H1 (cell line): ENCODE data around the gene LRRTM4. TPM values are rescaled to one million over a fixed set of nuclear protein-coding genes. Genes with fewer than 3 reads are reported as not detected.

Experiments used
- CTCF ChIA-PET: fragments of 300-600 bp; sonication (Branson Sonifier 250); formaldehyde crosslinking; loops from one replicate; lab custom pipeline; 2021; ENCODE audit not compliant: partially characterized antibody; lab: Charles Lee
- POLR2A ChIA-PET: fragments of 300-600 bp; sonication (Branson Sonifier 250); formaldehyde crosslinking; loops from one replicate; lab custom pipeline; 2021; ENCODE audit warnings: inconsistent platforms; ENCODE audit not compliant: partially characterized antibody; lab: Charles Lee
- DNase-seq, 2 experiments: peaks; one replicate each; pipeline versions ENCODE4 v3.0.0 to v3.0.0-alpha.2; 2010 to 2022; ENCODE audit warnings: low spot score in 2 of 2, low read depth in 1 of 2, mixed read lengths in 1 of 2
- FAIRE-seq: peaks from 2 replicates; lab custom pipeline; 2011; peaks lifted over from hg19 to GRCh38; lab: Jason Lieb, UNC
- H2AFZ ChIP-seq: 2 replicates; pipeline ENCODE4 v1.8.1; 2012; ENCODE audit warnings: low read length, inconsistent platforms
- H2AK5ac ChIP-seq: 2 replicates; pipeline ENCODE4 v1.6.1; 2013; ENCODE audit warnings: low read depth, low read length
- H2BK120ac ChIP-seq: replicated peaks from 2 replicates; pipeline ENCODE3; 2013; ENCODE audit warnings: low read depth, low read length, inconsistent platforms
- H2BK12ac ChIP-seq: 2 replicates; pipeline ENCODE4 v1.6.1; 2013; ENCODE audit warnings: low read depth, low read length
- H2BK15ac ChIP-seq: 2 replicates; pipeline ENCODE4 v1.6.1; 2013; ENCODE audit warnings: low read length
- H2BK20ac ChIP-seq: 2 replicates; pipeline ENCODE4 v1.6.1; 2013; ENCODE audit warnings: low read length
- H2BK5ac ChIP-seq: 2 replicates; pipeline ENCODE4 v1.6.1; 2013; ENCODE audit warnings: low read depth, low read length
- H3K14ac ChIP-seq: 2 replicates; pipeline ENCODE4 v1.6.1; 2013; ENCODE audit warnings: inconsistent platforms; ENCODE audit not compliant: insufficient read length
- H3K18ac ChIP-seq: 2 replicates; pipeline ENCODE4 v1.6.1; 2013; ENCODE audit warnings: low read length; ENCODE audit errors: extremely low read depth
- H3K23ac ChIP-seq: 2 replicates; pipeline ENCODE4 v1.6.1; 2013; ENCODE audit warnings: inconsistent platforms; ENCODE audit not compliant: insufficient read length
- H3K23me2 ChIP-seq: 2 replicates; pipeline ENCODE4 v1.6.1; 2013; ENCODE audit warnings: low read depth, low read length
- H3K27ac ChIP-seq: 2 replicates; pipeline ENCODE4 v1.6.1; 2011; ENCODE audit warnings: low read depth, low read length, inconsistent platforms
- H3K27me3 ChIP-seq, 4 experiments: replicated peaks in 1 of 4; 1 replicate in 1 of 4; 2 replicates in 3 of 4; pipeline versions ENCODE4 v1.6.1 to v1.8.1; 2011 to 2013; ENCODE audit warnings: low read length in 3 of 4, mild to moderate bottlenecking in 3 of 4, inconsistent platforms in 2 of 4, mixed read lengths in 2 of 4, moderate library complexity in 1 of 4; ENCODE audit not compliant: control insufficient read depth in 3 of 4, insufficient read depth in 3 of 4; ENCODE audit errors: extremely low read depth in 1 of 4
- H3K36me3 ChIP-seq, 4 experiments: 2 replicates each; pipeline versions ENCODE4 v1.6.1 to v1.8.1; 2011 to 2013; ENCODE audit warnings: mild to moderate bottlenecking in 4 of 4, low read length in 3 of 4, moderate library complexity in 2 of 4, control low read depth in 1 of 4, inconsistent platforms in 1 of 4; ENCODE audit not compliant: insufficient read depth in 4 of 4, control insufficient read depth in 2 of 4
- H3K4ac ChIP-seq: replicated peaks from 2 replicates; pipeline ENCODE3; 2013; ENCODE audit warnings: low read length, low read depth, mixed read lengths, inconsistent platforms; ENCODE audit not compliant: insufficient read length
- H3K4me1 ChIP-seq, 4 experiments: replicated peaks in 1 of 4; 1 replicate in 1 of 4; 2 replicates in 3 of 4; pipeline versions ENCODE4 v1.6.1 to v1.8.1; 2011 to 2013; ENCODE audit warnings: low read length in 3 of 4, inconsistent platforms in 2 of 4, mixed read lengths in 1 of 4; ENCODE audit not compliant: insufficient read depth in 4 of 4, control insufficient read depth in 3 of 4
- H3K4me2 ChIP-seq, 2 experiments: 2 replicates each; pipeline versions ENCODE4 v1.6.1 to v1.8.1; 2011 to 2013; ENCODE audit warnings: low read depth in 2 of 2, low read length in 2 of 2, control low read depth in 1 of 2, inconsistent platforms in 1 of 2, mild to moderate bottlenecking in 1 of 2; ENCODE audit not compliant: insufficient read depth in 1 of 2
- H3K4me3 ChIP-seq, 4 experiments: fragments of 200-600, 300-600 bp in 1 of 4; sonication (generic), shearing (Covaris generic), sonication (Bioruptor Twin) in 1 of 4; 2 replicates each; pipeline versions ENCODE4 v1.5.1 to v1.8.1; 2011 to 2016; ENCODE audit warnings: low read length in 4 of 4, low read depth in 3 of 4, control low read depth in 2 of 4, inconsistent platforms in 2 of 4, mild to moderate bottlenecking in 2 of 4, mixed read lengths in 1 of 4, moderate library complexity in 1 of 4; ENCODE audit not compliant: insufficient read depth in 2 of 4; ENCODE audit errors: extremely low read depth in 1 of 4
- H3K56ac ChIP-seq: replicated peaks from 2 replicates; pipeline ENCODE3; 2013; ENCODE audit warnings: low read depth, mild to moderate bottlenecking, mixed read lengths, low read length, inconsistent platforms; ENCODE audit not compliant: insufficient read length
- H3K79me1 ChIP-seq: 2 replicates; pipeline ENCODE4 v1.6.1; 2013; ENCODE audit warnings: low read depth, low read length, control low read depth
- H3K79me2 ChIP-seq, 2 experiments: 2 replicates each; pipeline versions ENCODE4 v1.6.1 to v1.8.1; 2012 to 2013; ENCODE audit warnings: low read length in 2 of 2, mild to moderate bottlenecking in 2 of 2, inconsistent platforms in 1 of 2; ENCODE audit not compliant: insufficient read depth in 2 of 2, control insufficient read depth in 1 of 2
- H3K9ac ChIP-seq, 4 experiments: replicated peaks in 1 of 4; 1 replicate in 1 of 4; 2 replicates in 3 of 4; pipeline versions ENCODE4 v1.6.1 to v1.8.1; 2011 to 2013; ENCODE audit warnings: low read depth in 3 of 4, low read length in 3 of 4, control low read depth in 2 of 4, mild to moderate bottlenecking in 2 of 4, moderate library complexity in 2 of 4, inconsistent platforms in 1 of 4; ENCODE audit errors: extremely low read depth in 1 of 4
- H3K9me3 ChIP-seq, 2 experiments: 2 replicates each; pipeline versions ENCODE4 v1.6.1 to v1.8.1; 2012 to 2013; ENCODE audit warnings: mild to moderate bottlenecking in 2 of 2, moderate library complexity in 2 of 2, control low read depth in 1 of 2, inconsistent platforms in 1 of 2, low read depth in 1 of 2, low read length in 1 of 2, mixed read lengths in 1 of 2; ENCODE audit not compliant: insufficient read depth in 2 of 2
- H4K20me1 ChIP-seq, 2 experiments: replicated peaks in 1 of 2; 2 replicates each; pipeline versions ENCODE3 to v1.8.1; 2011 to 2013; ENCODE audit warnings: inconsistent platforms in 2 of 2, low read length in 2 of 2, mild to moderate bottlenecking in 1 of 2; ENCODE audit not compliant: insufficient read depth in 2 of 2, control insufficient read depth in 1 of 2
- H4K5ac ChIP-seq: 2 replicates; pipeline ENCODE4 v1.6.1; 2013; ENCODE audit warnings: low read length, low read depth, mixed read lengths, inconsistent platforms; ENCODE audit not compliant: insufficient read length
- H4K8ac ChIP-seq: 2 replicates; pipeline ENCODE4 v1.8.0; 2013; ENCODE audit warnings: mild to moderate bottlenecking, moderate library complexity, low read length, inconsistent platforms; ENCODE audit not compliant: insufficient read depth; ENCODE audit errors: extremely low read depth
- H4K91ac ChIP-seq: replicated peaks from 2 replicates; pipeline ENCODE3; 2013; ENCODE audit warnings: low read length, mixed read lengths, inconsistent platforms; ENCODE audit not compliant: insufficient read length
- ASH2L ChIP-seq: fragments of 200-600, 300-600 bp; sonication (generic); IDR thresholded peaks from one replicate; pipeline ENCODE4 v1.7.1; 2017; ENCODE audit warnings: low read length
- EGR1 ChIP-seq: IDR thresholded peaks from 2 replicates; pipeline ENCODE4 v1.6.1; 2011; ENCODE audit warnings: low read depth, low read length, borderline replicate concordance
- RNF2 ChIP-seq: fragments of 200-900, 300-1000 bp; sonication (generic); IDR thresholded peaks from 2 replicates; pipeline ENCODE4 v1.7.1; 2016; ENCODE audit warnings: borderline replicate concordance, low read depth, mild to moderate bottlenecking, antibody characterized with exemption, low read length; ENCODE audit not compliant: poor library complexity, severe bottlenecking; ENCODE audit errors: missing control alignments
- TCF12 ChIP-seq: IDR thresholded peaks from 2 replicates; pipeline ENCODE4 v1.6.1; 2011; ENCODE audit warnings: low read depth, mild to moderate bottlenecking, low read length
- WGBS, 2 experiments: shearing (Covaris generic) in 1 of 2; methylation state at CpG; one replicate each; pipeline versions ENCODE4 v1.1.6 to v1.1.7; 2013 to 2015; ENCODE audit warnings: low lambda C conversion rate in 2 of 2, mixed read lengths in 2 of 2, inconsistent platforms in 1 of 2, low coverage in 1 of 2, missing lambda C conversion rate in 1 of 2; ENCODE audit not compliant: insufficient replicate concordance in 2 of 2, insufficient coverage in 1 of 2, insufficient read length in 1 of 2; ENCODE audit errors: extremely low coverage in 1 of 2, missing lambda C conversion rate in 1 of 2; 5-methylcytosine and 5-hydroxymethylcytosine counted together
- polyA plus RNA-seq, 7 experiments: library from polyadenylated mRNA; depleted of rRNA in 3 of 7; stranded (reverse) in 5 of 7; unstranded in 2 of 7; fragments of >200 nt in 5 of 7; fragments of 200-250 nt in 2 of 7; gene quantifications; 1 replicate in 5 of 7; 2 replicates in 1 of 7; 4 replicates in 1 of 7; pipeline versions ENCODE4 v1.2.1 to v1.2.3, GENCODE V29; 2011 to 2013; ENCODE audit warnings: missing spikeins in 2 of 7, mixed read lengths in 2 of 7
- total RNA-seq: library from RNA; stranded (reverse); fragmentation: NEBNext Ultra II Directional; extraction: Animal tissue kit (Norgen Biotek cat#: 25700); gene quantifications from 2 replicates; pipeline ENCODE4 v1.2.1, GENCODE V29; 2021

The LRRTM4 gene
- total and polyA plus RNA-seq, 2 of the 8 experiments (the other 6 are each of a cell fraction or from before 2014, with no cell fraction given), result 3.6 to 9.5 TPM

- ChIA-PET CTCF (no interaction called here), POLR2A (no interaction called here)
- Histone ChIP-seq H3K56ac (no peak overlapping the region), H4K20me1 (no peaks in the 10 kb centered on the region), H3K23ac (no peak overlapping the region), H3K4me1 (no peaks in the 10 kb centered on the region), H3K14ac (no peak overlapping the region), H2BK5ac (no peak overlapping the region), H3K23me2 (no peaks in the 10 kb centered on the region), H2BK20ac (no peak overlapping the region), H3K4me3 (no peak overlapping the region), H3K18ac (no peak overlapping the region), H4K5ac (no peak overlapping the region), H2AFZ (no peak overlapping the region), H3K79me2 (no peaks in the 10 kb centered on the region), H4K91ac (no peak overlapping the region), H2BK15ac (no peak overlapping the region), H4K8ac (no peak overlapping the region), H3K27ac (no peak overlapping the region), H3K36me3 (no peaks in the 10 kb centered on the region), H3K27me3 (peaks cover 0 to 1% (median 0%) of the 10 kb centered on the region in 4 experiments; a peak in 1 of 7 replicates), H3K4ac (no peak overlapping the region), H3K79me1 (no peaks in the 10 kb centered on the region), H2AK5ac (no peak overlapping the region), H2BK120ac (no peak overlapping the region), H3K4me2 (no peak overlapping the region), H3K9ac (no peak overlapping the region), H2BK12ac (no peak overlapping the region), H3K9me3 (no peaks in the 10 kb centered on the region)
- DNase-seq (no peak), FAIRE-seq (no peak)
- 93% methylated on average over 2 of the region's 2 CpGs; no CpG with 5 or more reads in 1 of the 2 experiments for WGBS, 2 experiments
- TF ChIP-seq EGR1, result no peak
- TF ChIP-seq ASH2L, result no peak
- TF ChIP-seq TCF12, result no peak
- TF ChIP-seq RNF2, result no peak
Observed at GRCh38 chr2:77294474-77294873, 227.7 kb downstream of the LRRTM4 start.
